Keratinocyte (primary cell): ENCODE measurements around the gene TOPAZ1. TPM values are rescaled to one million over a fixed set of nuclear protein-coding genes. Genes with fewer than 3 reads are reported as not detected.

Experiments used
- DNase-seq: peaks from one replicate; pipeline ENCODE4 v3.0.0-alpha.2; 2011; ENCODE audit warnings: low read depth, missing footprints, low spot score
- FAIRE-seq: peaks from 2 replicates; lab custom pipeline; 2011; peaks lifted over from hg19 to GRCh38; lab: Jason Lieb, UNC
- H2AFZ ChIP-seq: 2 replicates; pipeline ENCODE4 v1.6.0; 2012; ENCODE audit warnings: low read length, control low read depth, inconsistent platforms; ENCODE audit not compliant: control insufficient read depth
- H3K27ac ChIP-seq: 2 replicates; pipeline ENCODE4 v1.5.1; 2011; ENCODE audit warnings: low read length; ENCODE audit not compliant: control insufficient read depth, insufficient read depth
- H3K27me3 ChIP-seq: 3 replicates; pipeline ENCODE4 v1.6.0; 2011; ENCODE audit warnings: low read length; ENCODE audit not compliant: control insufficient read depth, insufficient read depth; ENCODE audit errors: extremely low read depth
- H3K36me3 ChIP-seq, 2 experiments: 2 replicates in 1 of 2; 3 replicates in 1 of 2; pipeline ENCODE4 v1.5.1; 2011; ENCODE audit warnings: low read length in 2 of 2, mild to moderate bottlenecking in 1 of 2; ENCODE audit not compliant: control insufficient read depth in 2 of 2, insufficient read depth in 2 of 2; ENCODE audit errors: extremely low read depth in 1 of 2
- H3K4me1 ChIP-seq: 3 replicates; pipeline ENCODE4 v1.5.1; 2011; ENCODE audit warnings: low read length; ENCODE audit not compliant: control insufficient read depth, insufficient read depth; ENCODE audit errors: extremely low read depth
- H3K4me2 ChIP-seq: 3 replicates; pipeline ENCODE4 v1.6.0; 2011; ENCODE audit warnings: low read depth, low read length; ENCODE audit not compliant: control insufficient read depth, insufficient read depth; ENCODE audit errors: extremely low read depth
- H3K4me3 ChIP-seq, 3 experiments: fragments of 200-600 bp in 1 of 3; sonication (generic) in 1 of 3; 2 replicates in 2 of 3; 3 replicates in 1 of 3; pipeline ENCODE4 v1.5.1; 2011 to 2016; ENCODE audit warnings: low read length in 3 of 3, mild to moderate bottlenecking in 3 of 3, control low read depth in 2 of 3, inconsistent platforms in 1 of 3, low read depth in 1 of 3, mixed read lengths in 1 of 3, mixed run types in 1 of 3, moderate library complexity in 1 of 3; ENCODE audit not compliant: control insufficient read depth in 2 of 3, insufficient read depth in 2 of 3; ENCODE audit errors: extremely low read depth in 1 of 3
- H3K79me2 ChIP-seq: 2 replicates; pipeline ENCODE4 v1.6.0; 2012; ENCODE audit warnings: low read length; ENCODE audit not compliant: control insufficient read depth, insufficient read depth
- H3K9ac ChIP-seq: 3 replicates; pipeline ENCODE4 v1.6.0; 2011; ENCODE audit warnings: low read length; ENCODE audit not compliant: control insufficient read depth, insufficient read depth; ENCODE audit errors: extremely low read depth
- H3K9me1 ChIP-seq: 3 replicates; pipeline ENCODE4 v1.6.0; 2011; ENCODE audit warnings: low read length; ENCODE audit not compliant: control insufficient read depth, insufficient read depth; ENCODE audit errors: extremely low read depth
- H3K9me3 ChIP-seq: 2 replicates; pipeline ENCODE4 v1.5.1; 2012; ENCODE audit warnings: low read depth, low read length; ENCODE audit not compliant: control insufficient read depth
- H4K20me1 ChIP-seq: 3 replicates; pipeline ENCODE4 v1.6.0; 2011; ENCODE audit warnings: low read length; ENCODE audit not compliant: control insufficient read depth, insufficient read depth; ENCODE audit errors: extremely low read depth
- CTCF ChIP-seq, 3 experiments: IDR thresholded peaks in 1 of 3; conservative IDR thresholded peaks in 1 of 3; optimal IDR thresholded peaks in 1 of 3; 2 replicates in 2 of 3; 3 replicates in 1 of 3; pipeline versions ENCODE3 to v1.5.1; 2011; ENCODE audit warnings: low read length in 3 of 3, mild to moderate bottlenecking in 3 of 3, moderate library complexity in 2 of 3, control low read depth in 1 of 3, inconsistent platforms in 1 of 3; ENCODE audit not compliant: insufficient read depth in 2 of 3; ENCODE audit errors: extremely low read depth in 1 of 3
- EZH2 ChIP-seq: IDR thresholded peaks from one replicate; pipeline ENCODE4 v1.6.1; 2012; ENCODE audit warnings: inconsistent platforms, mild to moderate bottlenecking, low read length, moderate library complexity
- dilution Hi-C: fragments of 300-500 bp; cut with MboI; formaldehyde crosslinking; loops from one replicate; pipeline ENCODE4 v1.7.0; 2020; ENCODE audit warnings: low sequenced_read_pairs; ENCODE audit not compliant: extremely low pct_ligation_motif_present
- polyA plus RNA-seq, 5 experiments: library from polyadenylated mRNA; depleted of rRNA in 3 of 5; stranded (reverse) in 3 of 5; stranded (forward) in 1 of 5; unstranded in 1 of 5; fragments of >200 nt; gene quantifications; 1 replicate in 1 of 5; 2 replicates in 3 of 5; 3 replicates in 1 of 5; pipeline versions ENCODE4 v1.2.1 to v1.2.3, GENCODE V29; 2011 to 2012; ENCODE audit warnings: missing spikeins in 2 of 5, low read depth in 1 of 5, low replicate concordance in 1 of 5

The TOPAZ1 gene
- polyA plus RNA-seq, 1 donor (not counting 4 experiments of a cell fraction or from before 2014, with no cell fraction given): not detected

GRCh38 chr3:44223299-44223698 lies 18.4 kb upstream of the TOPAZ1 start:
- H3K79me2 ChIP-seq: no peaks in the 10 kb centered on the region
- no peaks in the 10 kb centered on the region for H4K20me1 ChIP-seq
- peaks cover 3% of the 10 kb centered on the region for H3K27me3 ChIP-seq
- H3K9me1 ChIP-seq: no peaks in the 10 kb centered on the region
- dilution Hi-C loops: no loop called here
- TF ChIP-seq EZH2 (no peak), CTCF (optimal IDR thresholded peaks at IDR 0.05 in 1 of 3, IDR thresholded peaks at IDR 0.05 in 1 of 3, conservative IDR thresholded peaks at IDR 0.05 in 1 of 3; ENCODE audit: extremely low read depth in 1 of 3, insufficient read depth in 2 of 3, low read length in 3 of 3) (no peak)
- H3K27ac ChIP-seq: no peak overlapping the region
- no peak overlapping the region for H2AFZ ChIP-seq
- H3K4me3 ChIP-seq: no peak overlapping the region
- H3K4me2 ChIP-seq: no peak overlapping the region
- DNase-seq (no peak), FAIRE-seq (no peak)
- H3K4me1 ChIP-seq: no peaks in the 10 kb centered on the region
- no peaks in the 10 kb centered on the region for H3K9me3 ChIP-seq
- no peak overlapping the region for H3K9ac ChIP-seq
- H3K36me3 ChIP-seq: no peaks in the 10 kb centered on the region

GRCh38 chr3:44224131-44224530 lies 17.6 kb upstream of the TOPAZ1 start:
- Histone ChIP-seq H3K9ac (no peak overlapping the region), H3K4me3 (no peak overlapping the region), H3K79me2 (no peaks in the 10 kb centered on the region), H3K27ac (no peak overlapping the region), H3K36me3 (no peaks in the 10 kb centered on the region), H3K4me2 (no peak overlapping the region), H3K9me3 (no peaks in the 10 kb centered on the region), H2AFZ (no peak overlapping the region), H4K20me1 (no peaks in the 10 kb centered on the region), H3K9me1 (no peaks in the 10 kb centered on the region), H3K4me1 (no peaks in the 10 kb centered on the region), H3K27me3 (peaks cover 3% of the 10 kb centered on the region)
- no peak for TF ChIP-seq CTCF (optimal IDR thresholded peaks at IDR 0.05 in 1 of 3, IDR thresholded peaks at IDR 0.05 in 1 of 3, conservative IDR thresholded peaks at IDR 0.05 in 1 of 3; ENCODE audit: extremely low read depth in 1 of 3, insufficient read depth in 2 of 3, low read length in 3 of 3)
- TF ChIP-seq EZH2: no peak
- DNase-seq: no peak
- dilution Hi-C loops: no loop called here
- no peak for FAIRE-seq
